Astrocyte of the cerebellum (primary cell): Measurements from ENCODE around the gene CHAT.

Source experiments
- DNase-seq: peaks from one replicate; pipeline ENCODE4 v3.0.0-alpha.2; 2011; ENCODE audit warnings: low read depth
- H3K4me3 ChIP-seq: 2 replicates; pipeline ENCODE4 v1.5.1; 2011; ENCODE audit warnings: mild to moderate bottlenecking, low read depth, low read length, moderate library complexity
- CTCF ChIP-seq: IDR thresholded peaks from 2 replicates; pipeline ENCODE4 v1.5.1; 2012; ENCODE audit warnings: low read length, low read depth, moderate library complexity, mild to moderate bottlenecking; ENCODE audit errors: missing control alignments
- in situ Hi-C: cut with HindIII; loops from 2 replicates; pipeline ENCODE4 v1.10.0; 2017; ENCODE audit warnings: low sequenced_read_pairs

The CHAT gene

DNA sequence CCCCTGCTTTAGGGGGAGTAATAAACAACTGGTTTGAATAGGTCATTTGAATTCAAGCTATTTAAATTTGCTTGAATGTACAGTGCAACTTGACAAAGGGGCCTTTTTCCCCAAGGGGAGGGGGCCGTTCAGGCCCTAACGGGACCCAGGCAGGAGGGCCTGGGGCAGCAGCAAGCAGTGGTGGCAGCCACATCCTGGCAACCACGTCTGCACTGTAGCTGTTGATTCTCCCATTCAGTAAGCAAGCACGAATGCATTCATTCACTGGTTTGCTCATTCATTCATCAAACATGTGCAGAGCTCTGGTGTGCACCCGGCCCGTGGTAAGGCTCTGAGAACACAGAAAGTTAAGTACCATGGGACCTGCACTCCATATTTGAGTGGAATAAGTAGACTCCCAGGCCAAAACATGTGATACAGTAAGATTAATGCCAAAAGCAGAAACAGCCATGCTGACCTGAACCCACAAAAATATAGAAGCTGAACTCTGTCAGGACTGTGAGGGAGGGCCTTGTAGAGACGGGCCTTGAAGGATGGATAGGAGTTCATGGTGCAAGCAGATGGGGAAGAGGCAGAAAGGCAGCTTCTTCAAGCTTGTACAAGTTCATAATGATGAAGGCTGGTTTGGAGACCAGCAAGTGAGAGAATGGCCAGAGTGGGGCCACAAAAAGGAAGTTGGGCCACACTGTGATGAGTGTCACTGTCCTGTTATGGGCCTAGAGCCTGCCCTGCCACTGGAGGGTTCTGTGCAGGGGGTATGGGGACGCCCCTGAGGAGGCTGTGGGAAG lies 36.3 kb downstream of the CHAT start:
- no peak overlapping the region for H3K4me3 ChIP-seq
- in situ Hi-C loops: no loop called here
- no peak for DNase-seq
- no peak for TF ChIP-seq CTCF

- in situ Hi-C loops: no loop called here
- DNase-seq: no peak
- no peak overlapping the region for H3K4me3 ChIP-seq
- no peak for TF ChIP-seq CTCF
These were observed 36.8 kb downstream of the CHAT start for GRCh38 chr10:49650724-49651034.

DNA sequence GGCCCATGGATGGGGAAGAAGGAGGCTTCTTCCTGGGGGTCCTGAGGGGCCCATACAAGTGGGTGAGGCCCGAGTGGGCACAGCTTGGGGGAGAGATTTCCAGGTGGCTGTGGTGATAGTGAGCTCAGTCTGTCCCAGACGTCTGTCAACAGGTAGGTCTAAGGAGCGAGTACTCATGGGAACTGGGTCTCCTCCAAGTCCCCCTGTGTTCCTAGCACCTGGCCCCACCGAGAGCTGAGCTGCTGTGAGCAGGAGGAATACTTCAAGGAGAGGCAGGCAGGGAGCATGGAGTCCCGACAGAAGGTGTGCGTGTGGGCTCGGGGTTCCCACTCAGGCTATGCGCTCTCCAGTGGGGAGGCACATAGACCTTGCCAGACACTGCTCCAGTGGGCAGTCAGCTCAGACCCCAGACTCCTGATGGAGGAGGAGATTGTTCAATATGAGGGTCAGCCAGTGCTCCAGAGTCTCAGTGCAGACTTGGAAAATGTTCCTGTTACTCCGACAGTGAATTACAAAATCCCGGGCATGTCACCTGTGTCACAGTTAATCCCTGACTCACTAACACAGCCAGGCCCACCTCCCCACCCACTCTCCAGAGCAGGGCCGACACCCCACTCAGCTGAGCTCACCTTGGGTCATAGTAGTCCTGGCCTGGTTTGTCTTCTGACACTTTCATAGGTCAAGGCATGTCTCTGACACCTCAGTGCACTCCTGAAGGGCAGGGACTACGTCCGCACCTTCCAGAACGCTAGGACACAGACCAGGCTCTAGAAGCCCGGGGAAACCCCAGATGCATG lies 37.4 kb downstream of the CHAT start:
- no peak overlapping the region for H3K4me3 ChIP-seq
- in situ Hi-C loops: no loop called here
- DNase-seq: no peak
- no peak for TF ChIP-seq CTCF

- in situ Hi-C loops: no loop called here
- DNase-seq: no peak
- TF ChIP-seq CTCF: no peak
- no peak overlapping the region for H3K4me3 ChIP-seq
These were observed 38.1 kb downstream of the CHAT start for GRCh38 chr10:49651917-49652316.

DNA sequence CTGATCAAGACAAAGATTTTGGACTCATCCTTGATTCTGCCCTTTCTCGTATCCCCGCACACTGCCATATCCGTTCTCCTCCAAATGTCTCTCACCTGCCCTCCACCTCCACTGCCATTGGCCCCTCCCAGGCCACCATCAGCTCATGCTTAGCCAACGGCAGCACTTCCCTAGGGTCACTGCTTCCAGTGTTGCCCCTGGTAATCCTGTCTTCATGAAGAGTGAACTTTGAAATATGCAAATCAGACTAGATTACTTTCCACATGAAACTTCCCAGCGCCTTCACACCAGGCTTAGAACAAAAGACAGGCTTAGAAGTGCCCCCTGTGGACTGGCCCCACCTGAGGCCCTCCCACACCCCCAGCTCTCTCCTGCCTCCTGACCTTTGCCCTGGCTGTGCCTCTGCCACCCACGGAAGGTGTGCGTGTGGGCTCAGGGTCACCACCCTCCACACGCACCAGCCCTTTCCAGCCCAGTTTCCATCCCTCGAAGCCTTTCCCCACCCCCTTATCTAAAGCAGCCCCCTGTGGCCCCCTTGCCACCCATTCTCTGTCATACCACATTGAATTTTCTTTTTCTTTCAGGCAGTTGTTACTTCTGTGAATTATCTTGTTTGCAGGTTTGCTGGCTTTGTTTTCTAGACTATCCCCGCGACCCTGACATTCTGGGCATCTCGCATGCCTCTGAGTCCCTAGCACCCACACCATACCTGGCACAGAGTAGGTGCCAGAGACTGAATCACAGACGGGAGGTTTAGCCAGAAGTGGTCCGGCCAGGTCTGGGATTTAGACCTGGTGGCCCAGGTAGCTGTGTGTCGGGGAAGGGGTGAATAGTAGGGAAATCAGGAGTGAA lies 38.8 kb downstream of the CHAT start:
- H3K4me3 ChIP-seq: no peak overlapping the region
- in situ Hi-C loops: no loop called here
- TF ChIP-seq CTCF: no peak
- DNase-seq: no peak

- in situ Hi-C loops: no loop called here
These were observed 39.6 kb downstream of the CHAT start for GRCh38 chr10:49653273-49653929.

More at GRCh38 chr10:49653273-49653929, 39.6 kb downstream of the CHAT start:
- no peak for TF ChIP-seq CTCF
- no peak overlapping the region for H3K4me3 ChIP-seq
- DNase-seq: no peak
